HepG2 (cell line): ENCODE results near the gene AUNIP. TPM values are rescaled to one million over a fixed set of nuclear protein-coding genes. Genes with fewer than 3 reads are reported as not detected.

Source experiments
- ATAC-seq: fragments of 200-7000 bp; cut with Tn5 transposase; 3 replicates; pipeline ENCODE4 v1.9.1; 2020; ENCODE audit warnings: mild to moderate bottlenecking, moderate library complexity
- BruUV-seq: library from RNA; stranded (reverse); fragments of 400-500 nt; replicated peaks from 2 replicates; lab custom pipeline; 2021; lab: Mats Ljungman, UMichigan
- CTCF ChIA-PET: fragments of 300-600 bp; formaldehyde crosslinking; extraction: SDS; loops from one replicate; lab custom pipeline; 2021; ENCODE audit warnings: low total read pairs, inconsistent platforms, low intra/inter-chr PET ratio; lab: Yijun Ruan, JAX
- POLR2A ChIA-PET: fragments of 350-600 bp; sonication (Branson Sonifier 250); formaldehyde crosslinking; loops from one replicate; lab custom pipeline; 2020; ENCODE audit warnings: antibody characterized with exemption, inconsistent platforms; lab: Yijun Ruan, JAX
- DNase-seq: peaks from one replicate; pipeline ENCODE4 v3.0.0-alpha.2; 2015; ENCODE audit warnings: low spot score
- FAIRE-seq: peaks from 3 replicates; lab custom pipeline; 2011; peaks lifted over from hg19 to GRCh38; lab: Jason Lieb, UNC
- H2AFZ ChIP-seq: one replicate; pipeline ENCODE4 v1.6.1; 2011; ENCODE audit warnings: low read length, inconsistent platforms
- H3K27ac ChIP-seq: fragments of 300-600 bp; 3 replicates; pipeline ENCODE4 v1.8.0; 2011; ENCODE audit warnings: mixed run types, mild to moderate bottlenecking, mixed read lengths, low read length, inconsistent platforms; ENCODE audit not compliant: insufficient read depth; ENCODE audit errors: extremely low read length
- H3K27me3 ChIP-seq, 2 experiments: fragments of 200-600 bp in 1 of 2; 2 replicates in 1 of 2; 3 replicates in 1 of 2; pipeline versions ENCODE4 v1.6.0 to v1.8.0; 2011; ENCODE audit warnings: low read length in 2 of 2, mild to moderate bottlenecking in 2 of 2, moderate library complexity in 2 of 2, inconsistent platforms in 1 of 2; ENCODE audit not compliant: insufficient read depth in 2 of 2, control insufficient read depth in 1 of 2
- H3K36me3 ChIP-seq, 2 experiments: fragments of 200-600 bp in 1 of 2; replicated peaks in 1 of 2; 2 replicates in 1 of 2; 3 replicates in 1 of 2; pipeline versions ENCODE4 v1.5.1 to v1.8.0; 2011; ENCODE audit warnings: low read length in 2 of 2, inconsistent platforms in 1 of 2; ENCODE audit not compliant: insufficient read depth in 2 of 2, control insufficient read depth in 1 of 2
- H3K4me1 ChIP-seq: 2 replicates; pipeline ENCODE4 v1.5.1; 2012; ENCODE audit warnings: low read length, inconsistent platforms; ENCODE audit not compliant: insufficient read depth
- H3K4me2 ChIP-seq: 2 replicates; pipeline ENCODE4 v1.6.0; 2011; ENCODE audit warnings: low read depth, low read length, inconsistent platforms
- H3K4me3 ChIP-seq, 3 experiments: fragments of 200-600 bp in 1 of 3; sonication (generic), shearing (Covaris generic) in 1 of 3; replicated peaks in 1 of 3; 2 replicates each; pipeline ENCODE4 v1.5.1; 2011 to 2016; ENCODE audit warnings: low read length in 3 of 3, inconsistent platforms in 2 of 3, low read depth in 2 of 3, mild to moderate bottlenecking in 2 of 3, control low read depth in 1 of 3, mixed read lengths in 1 of 3; ENCODE audit not compliant: insufficient read depth in 1 of 3
- H3K79me2 ChIP-seq: one replicate; pipeline ENCODE4 v1.6.1; 2011; ENCODE audit warnings: low read length, inconsistent platforms; ENCODE audit not compliant: insufficient read depth
- H3K9ac ChIP-seq: 2 replicates; pipeline ENCODE4 v1.6.0; 2011; ENCODE audit warnings: mild to moderate bottlenecking, low read depth, low read length, inconsistent platforms; ENCODE audit not compliant: insufficient read depth
- H3K9me3 ChIP-seq: 2 replicates; pipeline ENCODE4 v1.5.1; 2012; ENCODE audit warnings: mild to moderate bottlenecking, low read length
- H4K20me1 ChIP-seq: 2 replicates; pipeline ENCODE4 v1.6.0; 2011; ENCODE audit warnings: inconsistent platforms, mild to moderate bottlenecking, low read length, moderate library complexity; ENCODE audit not compliant: insufficient read depth
- HNF4A ChIP-seq: sonication (generic); formaldehyde crosslinking; IDR thresholded peaks from 2 replicates; pipeline ENCODE4 v1.4.0; 2020; ENCODE audit warnings: missing genetic modification reagents
- NR2F1 ChIP-seq, 2 experiments: fragments of 450-650 bp in 1 of 2; formaldehyde crosslinking in 1 of 2; IDR thresholded peaks; 2 replicates each; pipeline versions ENCODE4 v1.5.0 to v1.6.1; 2016 to 2020; ENCODE audit warnings: mild to moderate bottlenecking in 1 of 2, missing compliant biosample characterization in 1 of 2, missing genetic modification reagents in 1 of 2, moderate library complexity in 1 of 2
- ONECUT2 ChIP-seq: sonication (generic); formaldehyde crosslinking; IDR thresholded peaks from 2 replicates; pipeline ENCODE4 v1.4.0; 2020; ENCODE audit warnings: missing genetic modification reagents
- POLR2AphosphoS5 ChIP-seq: IDR thresholded peaks from 2 replicates; pipeline ENCODE4 v1.6.1; 2012; ENCODE audit warnings: low read depth, low read length
- PPARG ChIP-seq: conservative IDR thresholded peaks from 2 replicates; pipeline ENCODE4 v1.6.1; 2016; ENCODE audit warnings: missing biosample characterization, missing genetic modification reagents
- RBM22 ChIP-seq: fragments of 200-400 bp; formaldehyde crosslinking; optimal IDR thresholded peaks from 2 replicates; pipeline ENCODE3; 2017; ENCODE audit warnings: mild to moderate bottlenecking, low read length, moderate library complexity
- RFX1 ChIP-seq: fragments of 450-650 bp; IDR thresholded peaks from 2 replicates; pipeline ENCODE4 v1.6.1; 2017
- RFX3 ChIP-seq: IDR thresholded peaks from 2 replicates; pipeline ENCODE4 v1.6.1; 2016; ENCODE audit warnings: missing biosample characterization, missing genetic modification reagents
- RNF219 ChIP-seq: sonication (generic); formaldehyde crosslinking; IDR thresholded peaks from 2 replicates; pipeline ENCODE4 v1.5.0; 2020; ENCODE audit warnings: mild to moderate bottlenecking, missing genetic modification reagents
- SP1 ChIP-seq, 2 experiments: fragments of 450-650 bp in 1 of 2; sonication (generic) in 1 of 2; formaldehyde crosslinking in 1 of 2; IDR thresholded peaks; 2 replicates each; pipeline versions ENCODE4 v1.4.0 to v1.6.1; 2016 to 2020; ENCODE audit warnings: missing genetic modification reagents in 1 of 2
- ZBTB33 ChIP-seq: sonication (generic); formaldehyde crosslinking; IDR thresholded peaks from 2 replicates; pipeline ENCODE4 v1.4.0; 2020; ENCODE audit warnings: missing genetic modification reagents
- ZFP37 ChIP-seq: sonication (generic); formaldehyde crosslinking; IDR thresholded peaks from 2 replicates; pipeline ENCODE4 v1.4.0; 2020; ENCODE audit warnings: missing genetic modification reagents, borderline replicate concordance
- ZFP62 ChIP-seq: sonication (generic); formaldehyde crosslinking; IDR thresholded peaks from 2 replicates; pipeline ENCODE4 v1.4.0; 2020; ENCODE audit warnings: missing genetic modification reagents
- ZNF704 ChIP-seq: sonication (generic); formaldehyde crosslinking; IDR thresholded peaks from 2 replicates; pipeline ENCODE4 v1.8.1; 2023; ENCODE audit warnings: mild to moderate bottlenecking, inconsistent platforms, moderate library complexity, missing genetic modification reagents, borderline replicate concordance
- WGBS: methylation state at CpG from one replicate; pipeline ENCODE4 v1.1.6; 2017; ENCODE audit warnings: low lambda C conversion rate; 5-methylcytosine and 5-hydroxymethylcytosine counted together
- in situ Hi-C: cut with HindIII; loops from 2 replicates; pipeline ENCODE4 v1.10.0; 2017; ENCODE audit warnings: low pct_unique_long_range_greater_than_20kb; ENCODE audit not compliant: extremely low pct_ligation_motif_present
- intact Hi-C: fragments of 100-400 bp; cut with micrococcal nuclease; formaldehyde crosslinking; loops from one replicate; pipeline ENCODE4 v1.10.0; 2022; ENCODE audit not compliant: unreplicated experiment
- polyA plus RNA-seq, 8 experiments: library from polyadenylated mRNA; depleted of rRNA in 3 of 8; stranded (reverse) in 7 of 8; unstranded in 1 of 8; fragments of >200 nt; fragmentation: Illumina TruSeq in 4 of 8; extraction: Trizol in 4 of 8; gene quantifications; 2 replicates each; pipeline versions ENCODE4 v1.2.1 to v1.2.3, GENCODE V29; 2011 to 2016; ENCODE audit warnings: low read depth in 4 of 8, missing spikeins in 1 of 8, mixed read lengths in 1 of 8; ENCODE audit not compliant: insufficient read depth in 1 of 8
- total RNA-seq, 5 experiments: library from RNA; depleted of rRNA; stranded (reverse); fragments of >200 nt; fragmentation: Illumina TruSeq; extraction: Trizol; gene quantifications; 2 replicates each; pipeline ENCODE4 v1.2.3, GENCODE V29; 2016; ENCODE audit warnings: low read depth in 1 of 5
- TF ChIP-seq, protein P1 (sequence below): sonication (generic); formaldehyde crosslinking; conservative IDR thresholded peaks from 2 replicates; pipeline ENCODE4 v1.4.0; 2020; ENCODE audit warnings: mild to moderate bottlenecking, missing genetic modification reagents, moderate library complexity

The AUNIP gene
- total and polyA plus RNA-seq, 2 of the 13 experiments (the other 11 are each of a cell fraction or from before 2014, with no cell fraction given), result 3.8 to 12.3 TPM

GRCh38 chr1:25873120-25873519 is 13.9 kb upstream of the AUNIP start:
- POLR2A ChIA-PET, result no interaction called here
- DNase-seq, result peak; percentile 42
- in situ Hi-C loops (no loop called here), intact Hi-C loops (no loop called here)
- H2AFZ ChIP-seq, result no peak overlapping the region
- BruUV-seq, result no TSS peak
- CTCF ChIA-PET, result no interaction called here
- peak; percentile 47 for FAIRE-seq
- H3K9me3 ChIP-seq, result no peaks in the 10 kb centered on the region
- TF ChIP-seq, protein P1, sequence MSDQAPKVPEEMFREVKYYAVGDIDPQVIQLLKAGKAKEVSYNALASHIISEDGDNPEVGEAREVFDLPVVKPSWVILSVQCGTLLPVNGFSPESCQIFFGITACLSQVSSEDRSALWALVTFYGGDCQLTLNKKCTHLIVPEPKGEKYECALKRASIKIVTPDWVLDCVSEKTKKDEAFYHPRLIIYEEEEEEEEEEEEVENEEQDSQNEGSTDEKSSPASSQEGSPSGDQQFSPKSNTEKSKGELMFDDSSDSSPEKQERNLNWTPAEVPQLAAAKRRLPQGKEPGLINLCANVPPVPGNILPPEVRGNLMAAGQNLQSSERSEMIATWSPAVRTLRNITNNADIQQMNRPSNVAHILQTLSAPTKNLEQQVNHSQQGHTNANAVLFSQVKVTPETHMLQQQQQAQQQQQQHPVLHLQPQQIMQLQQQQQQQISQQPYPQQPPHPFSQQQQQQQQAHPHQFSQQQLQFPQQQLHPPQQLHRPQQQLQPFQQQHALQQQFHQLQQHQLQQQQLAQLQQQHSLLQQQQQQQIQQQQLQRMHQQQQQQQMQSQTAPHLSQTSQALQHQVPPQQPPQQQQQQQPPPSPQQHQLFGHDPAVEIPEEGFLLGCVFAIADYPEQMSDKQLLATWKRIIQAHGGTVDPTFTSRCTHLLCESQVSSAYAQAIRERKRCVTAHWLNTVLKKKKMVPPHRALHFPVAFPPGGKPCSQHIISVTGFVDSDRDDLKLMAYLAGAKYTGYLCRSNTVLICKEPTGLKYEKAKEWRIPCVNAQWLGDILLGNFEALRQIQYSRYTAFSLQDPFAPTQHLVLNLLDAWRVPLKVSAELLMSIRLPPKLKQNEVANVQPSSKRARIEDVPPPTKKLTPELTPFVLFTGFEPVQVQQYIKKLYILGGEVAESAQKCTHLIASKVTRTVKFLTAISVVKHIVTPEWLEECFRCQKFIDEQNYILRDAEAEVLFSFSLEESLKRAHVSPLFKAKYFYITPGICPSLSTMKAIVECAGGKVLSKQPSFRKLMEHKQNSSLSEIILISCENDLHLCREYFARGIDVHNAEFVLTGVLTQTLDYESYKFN (CRISPR knock-in tag), result 0 out of 2 replicates have a peak, but pooled peaks have one; percentile 25
- TF ChIP-seq ZFP62 (CRISPR knock-in tag) (no peak), NR2F1 (CRISPR knock-in tag; IDR thresholded peaks at IDR 0.05) (no peak), ZBTB33 (CRISPR knock-in tag) (peak; percentile 62), RFX1 (peak; percentile 29; the same call in 1 of the 2 replicates), SP1 (IDR thresholded peaks at IDR 0.05) (no peak), SP1 (CRISPR knock-in tag; IDR thresholded peaks at IDR 0.05) (no peak), ZFP37 (CRISPR knock-in tag) (no peak), HNF4A (CRISPR knock-in tag) (0 out of 2 replicates have a peak, but pooled peaks have one; percentile 5), RBM22 (peak; percentile 16), ZNF704 (no peak), RFX3 (CRISPR knock-in tag) (peak; percentile 52; the same call in 1 of the 2 replicates), POLR2AphosphoS5 (no peak), PPARG (CRISPR knock-in tag) (0 out of 2 replicates have a peak, but pooled peaks have one; percentile 26), RNF219 (CRISPR knock-in tag) (no peak), ONECUT2 (no peak)
- 50% methylated on average over 3 of the region's 3 CpGs for WGBS
- no peaks in the 10 kb centered on the region for H3K36me3 ChIP-seq
- peaks cover 22% of the 10 kb centered on the region for H3K79me2 ChIP-seq
- H3K4me2 ChIP-seq, result peak overlapping the region; percentile 81
- peak; percentile 8; the same call in 1 of the 3 replicates for ATAC-seq
- no peaks in the 10 kb centered on the region; a peak in 1 of 5 replicates for H3K27me3 ChIP-seq
- H3K27ac ChIP-seq, result peak overlapping the region; percentile 28
- H3K9ac ChIP-seq, result no peak overlapping the region
- H3K4me1 ChIP-seq, result peaks cover 77% of the 10 kb centered on the region
- H3K4me3 ChIP-seq, result no peak overlapping the region
- no peaks in the 10 kb centered on the region for H4K20me1 ChIP-seq
